ENCODE data around the gene SUSD1.
A peak's percentile ranks its signal among the peaks of the same experiment; 100 is the strongest.

SUSD1 gene

GRCh38 chr9:112028242-112029221 lies 146.6 kb downstream of the SUSD1 start:
- no peak for ATAC-seq
- no peak for TF ChIP-seq ZNF70 (CRISPR knock-in tag; IDR thresholded peaks at IDR 0.05)
- no peak for TF ChIP-seq ARNTL (CRISPR knock-in tag; IDR thresholded peaks at IDR 0.05; ENCODE audit: borderline replicate concordance, low read depth)
- no peak for TF ChIP-seq SNAI2 (CRISPR knock-in tag; IDR thresholded peaks at IDR 0.05)
- no peak for TF ChIP-seq CSRNP3 (CRISPR knock-in tag; IDR thresholded peaks at IDR 0.05)
- no peak for TF ChIP-seq GLIS3 (CRISPR knock-in tag; IDR thresholded peaks at IDR 0.05)
- TF ChIP-seq ESRRG (CRISPR knock-in tag; IDR thresholded peaks at IDR 0.05), result no peak
- no peak for TF ChIP-seq PATZ1 (CRISPR knock-in tag; IDR thresholded peaks at IDR 0.05; ENCODE audit: borderline replicate concordance)
- no peak for TF ChIP-seq PPARA (CRISPR knock-in tag; IDR thresholded peaks at IDR 0.05; ENCODE audit: borderline replicate concordance)
- no peak for TF ChIP-seq ZNF8 (CRISPR knock-in tag; IDR thresholded peaks at IDR 0.05)
- no peak for TF ChIP-seq RARB (CRISPR knock-in tag; IDR thresholded peaks at IDR 0.05)
- TF ChIP-seq ISL1 (CRISPR knock-in tag; IDR thresholded peaks at IDR 0.05), result no peak
- no peak for TF ChIP-seq ZFP30 (CRISPR knock-in tag; IDR thresholded peaks at IDR 0.05)
- TF ChIP-seq OSR1 (CRISPR knock-in tag; IDR thresholded peaks at IDR 0.05), result no peak

- ATAC-seq, result no peak
- TF ChIP-seq RARB (CRISPR knock-in tag; IDR thresholded peaks at IDR 0.05), result no peak
- TF ChIP-seq ISL1 (CRISPR knock-in tag; IDR thresholded peaks at IDR 0.05), result no peak
- TF ChIP-seq ARNTL (CRISPR knock-in tag; IDR thresholded peaks at IDR 0.05; ENCODE audit: borderline replicate concordance, low read depth), result no peak
- no peak for TF ChIP-seq CREB5 (CRISPR knock-in tag; IDR thresholded peaks at IDR 0.05; ENCODE audit: low read depth)
- no peak for TF ChIP-seq ZC3H10 (CRISPR knock-in tag; IDR thresholded peaks at IDR 0.05)
- no peak for TF ChIP-seq TCF4 (CRISPR knock-in tag; IDR thresholded peaks at IDR 0.05; ENCODE audit: borderline replicate concordance)
These were observed 149.2 kb downstream of the SUSD1 start for GRCh38 chr9:112025850-112026249.

GRCh38 chr9:112021742-112022141 lies 153.4 kb downstream of the SUSD1 start:
- TF ChIP-seq SNAI2 (CRISPR knock-in tag; IDR thresholded peaks at IDR 0.05), result no peak
- no peak for TF ChIP-seq TCF4 (CRISPR knock-in tag; IDR thresholded peaks at IDR 0.05; ENCODE audit: borderline replicate concordance)
- TF ChIP-seq ISL1 (CRISPR knock-in tag; IDR thresholded peaks at IDR 0.05), result no peak
- no peak for TF ChIP-seq ARNTL (CRISPR knock-in tag; IDR thresholded peaks at IDR 0.05; ENCODE audit: borderline replicate concordance, low read depth)
- no peak for TF ChIP-seq ZFP30 (CRISPR knock-in tag; IDR thresholded peaks at IDR 0.05)
- TF ChIP-seq CREB5 (CRISPR knock-in tag; IDR thresholded peaks at IDR 0.05; ENCODE audit: low read depth), result no peak
- no peak for TF ChIP-seq GLIS3 (CRISPR knock-in tag; IDR thresholded peaks at IDR 0.05)
- no peak for TF ChIP-seq BACH2 (CRISPR knock-in tag; IDR thresholded peaks at IDR 0.05; ENCODE audit: borderline replicate concordance)
- TF ChIP-seq OSR1 (CRISPR knock-in tag; IDR thresholded peaks at IDR 0.05), result no peak
- no peak for TF ChIP-seq ZNF565 (CRISPR knock-in tag; conservative IDR thresholded peaks at IDR 0.05; ENCODE audit: low read depth)
- TF ChIP-seq TOX (CRISPR knock-in tag; IDR thresholded peaks at IDR 0.05; ENCODE audit: borderline replicate concordance), result no peak
- no peak for TF ChIP-seq POU6F1 (CRISPR knock-in tag; IDR thresholded peaks at IDR 0.05; ENCODE audit: borderline replicate concordance, low read depth)
- TF ChIP-seq PPARA (CRISPR knock-in tag; IDR thresholded peaks at IDR 0.05; ENCODE audit: borderline replicate concordance), result no peak
- TF ChIP-seq RARB (CRISPR knock-in tag; IDR thresholded peaks at IDR 0.05), result no peak
- no peak for TF ChIP-seq ZFP3 (CRISPR knock-in tag; IDR thresholded peaks at IDR 0.05)
- TF ChIP-seq CSDC2 (CRISPR knock-in tag; IDR thresholded peaks at IDR 0.05), result no peak
- no peak for TF ChIP-seq ESRRG (CRISPR knock-in tag; IDR thresholded peaks at IDR 0.05)
- no peak for TF ChIP-seq TSHZ2 (CRISPR knock-in tag; IDR thresholded peaks at IDR 0.05)
- no peak for TF ChIP-seq PATZ1 (CRISPR knock-in tag; IDR thresholded peaks at IDR 0.05; ENCODE audit: borderline replicate concordance)

More at GRCh38 chr9:112021742-112022141, 153.4 kb downstream of the SUSD1 start:
- 0 out of 3 replicates have a peak, but pooled peaks have one; percentile 14 for ATAC-seq
